ENCODE measurements around the gene DDX24. TPM values are rescaled to one million over a fixed set of nuclear protein-coding genes. Genes with fewer than 3 reads are reported as not detected.

The DDX24 gene
- total RNA-seq, 2 donors from 2014 or later = 48.0 to 95.6 TPM

- no peak for ATAC-seq
- no peak overlapping the region for H3K27ac ChIP-seq
These were observed 65.8 kb downstream of the DDX24 start for GRCh38 chr14:94015223-94015622.

GRCh38 chr14:94014382-94014781 is 66.6 kb downstream of the DDX24 start:
- intact Hi-C loops (cut with DNase I) = no loop called here
- no peak for TF ChIP-seq POLR2A (IDR thresholded peaks at IDR 0.05)
- no peak for TF ChIP-seq CTCF (IDR thresholded peaks at IDR 0.05)
- Histone ChIP-seq H3K27ac (no peak overlapping the region), H3K4me1 (peaks cover 2% of the 10 kb centered on the region), H3K27me3 (no peaks in the 10 kb centered on the region), H3K4me3 (no peak overlapping the region), H3K9me3 (no peaks in the 10 kb centered on the region), H3K36me3 (replicated peaks in 1 of 2; ENCODE audit: insufficient read depth in 1 of 2, low read depth in 2 of 2) (no peaks in the 10 kb centered on the region)
- ATAC-seq (no peak), DNase-seq (no peak)
- 64 to 70% methylated on average over 6 of the region's 6 CpGs for WGBS, 2 donors

More at GRCh38 chr14:94015223-94015622, 65.8 kb downstream of the DDX24 start:
- Histone ChIP-seq H3K4me1 (peaks cover 6% of the 10 kb centered on the region), H3K36me3 (replicated peaks in 1 of 2; ENCODE audit: insufficient read depth in 1 of 2, low read depth in 2 of 2) (no peaks in the 10 kb centered on the region), H3K27me3 (no peaks in the 10 kb centered on the region), H3K9me3 (no peaks in the 10 kb centered on the region), H3K4me3 (no peak overlapping the region)
- intact Hi-C loops (cut with DNase I) = no loop called here
- no peak for DNase-seq
- TF ChIP-seq CTCF (IDR thresholded peaks at IDR 0.05) (no peak), POLR2A (IDR thresholded peaks at IDR 0.05) (no peak)
- 89% methylated on average over 2 of the region's 2 CpGs; no CpG with 5 or more reads in 1 of the 2 donors for WGBS, 2 donors

- ATAC-seq = no peak
- H3K4me1 ChIP-seq = no peaks in the 10 kb centered on the region
- no peak overlapping the region for H3K4me3 ChIP-seq
- no peak for TF ChIP-seq POLR2A (IDR thresholded peaks at IDR 0.05)
- TF ChIP-seq CTCF (IDR thresholded peaks at IDR 0.05) = no peak
- intact Hi-C loops (cut with DNase I) = no loop called here
- no peak for DNase-seq
- H3K9me3 ChIP-seq = no peaks in the 10 kb centered on the region
- H3K27me3 ChIP-seq = no peaks in the 10 kb centered on the region
- no peaks in the 10 kb centered on the region for H3K36me3 ChIP-seq (replicated peaks in 1 of 2; ENCODE audit: insufficient read depth in 1 of 2, low read depth in 2 of 2)
- WGBS, 2 donors = 69 to 76% methylated on average over 2 of the region's 2 CpGs
- H3K27ac ChIP-seq = no peak overlapping the region
These were observed 69.2 kb downstream of the DDX24 start for GRCh38 chr14:94011795-94012194.

GRCh38 chr14:94010625-94011024 is 70.4 kb downstream of the DDX24 start:
- TF ChIP-seq POLR2A (IDR thresholded peaks at IDR 0.05) = no peak
- no peak for TF ChIP-seq CTCF (IDR thresholded peaks at IDR 0.05)

GRCh38 chr14:94009767-94010166 is 71.2 kb downstream of the DDX24 start:
- Histone ChIP-seq H3K4me1 (no peaks in the 10 kb centered on the region), H3K36me3 (replicated peaks in 1 of 2; ENCODE audit: insufficient read depth in 1 of 2, low read depth in 2 of 2) (no peaks in the 10 kb centered on the region), H3K27me3 (no peaks in the 10 kb centered on the region), H3K27ac (no peak overlapping the region), H3K9me3 (no peaks in the 10 kb centered on the region), H3K4me3 (no peak overlapping the region)
- intact Hi-C loops (cut with DNase I) = no loop called here
- TF ChIP-seq CTCF (IDR thresholded peaks at IDR 0.05) = no peak
- TF ChIP-seq POLR2A (IDR thresholded peaks at IDR 0.05) = no peak
- ATAC-seq (no peak), DNase-seq (no peak)
- 21 to 35% methylated on average over 4 of the region's 4 CpGs for WGBS, 2 donors

More at GRCh38 chr14:94010625-94011024, 70.4 kb downstream of the DDX24 start:
- no peak for ATAC-seq
- Histone ChIP-seq H3K4me1 (no peaks in the 10 kb centered on the region), H3K9me3 (no peaks in the 10 kb centered on the region), H3K4me3 (no peak overlapping the region), H3K27me3 (no peaks in the 10 kb centered on the region), H3K27ac (no peak overlapping the region), H3K36me3 (replicated peaks in 1 of 2; ENCODE audit: insufficient read depth in 1 of 2, low read depth in 2 of 2) (no peaks in the 10 kb centered on the region)
- intact Hi-C loops (cut with DNase I) = no loop called here
- DNase-seq = no peak
- WGBS, 2 donors = 84 to 85% methylated on average over 6 of the region's 6 CpGs

Data from body of pancreas (tissue), 4 donors.